Measurements from ENCODE around the gene KCTD3.

The KCTD3 gene

DNA sequence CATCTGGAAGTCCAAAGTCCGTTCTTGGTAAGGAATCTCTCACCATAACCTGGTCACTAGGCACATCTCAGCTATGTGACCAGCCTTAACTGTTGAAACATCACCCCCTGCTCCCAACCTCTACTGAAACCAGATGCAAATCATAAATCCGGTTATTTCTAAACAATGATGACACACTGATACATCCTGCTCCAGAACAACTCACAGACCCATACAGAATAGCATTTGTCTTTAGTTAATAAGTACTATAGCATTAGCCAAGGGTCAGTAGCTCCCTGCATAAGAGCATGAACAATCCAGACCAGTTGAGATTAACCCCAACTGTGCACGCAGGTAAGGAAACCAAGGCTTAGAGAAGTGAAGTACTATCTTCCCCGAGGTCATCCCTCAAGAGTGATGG lies 38.0 kb upstream of the KCTD3 start:
- Histone ChIP-seq H4K91ac (ENCODE audit: low read depth, low read length) (no peak overlapping the region), H3K4ac (ENCODE audit: low read depth, low read length) (no peak overlapping the region), H2AK5ac (ENCODE audit: low read length) (no peak overlapping the region), H3K18ac (ENCODE audit: low read length) (no peak overlapping the region), H3K27me3 (ENCODE audit: insufficient read depth, low read length) (no peaks in the 10 kb centered on the region), H3K4me1 (ENCODE audit: control insufficient read depth in 1 of 2, insufficient read depth in 2 of 2, low read length in 2 of 2) (no peaks in the 10 kb centered on the region), H3K9ac (ENCODE audit: low read length) (no peak overlapping the region), H4K12ac (ENCODE audit: low read depth, low read length) (no peak overlapping the region), H2AFZ (ENCODE audit: insufficient read depth, low read length, poor library complexity) (no peak overlapping the region), H3K79me2 (ENCODE audit: control insufficient read depth, insufficient read depth, low read length, poor library complexity) (no peaks in the 10 kb centered on the region), H4K8ac (ENCODE audit: low read depth, low read length) (no peak overlapping the region), H2BK120ac (ENCODE audit: insufficient read depth, low read length, poor library complexity) (no peak overlapping the region), H2BK12ac (ENCODE audit: low read length) (no peak overlapping the region), H3K79me1 (ENCODE audit: low read length) (no peaks in the 10 kb centered on the region), H3K36me3 (ENCODE audit: control insufficient read depth in 1 of 2, insufficient read depth in 2 of 2, low read length in 2 of 2) (no peaks in the 10 kb centered on the region), H3K23ac (ENCODE audit: low read length) (no peak overlapping the region), H3K27ac (ENCODE audit: low read depth, low read length) (no peak overlapping the region), H3K4me3 (ENCODE audit: low read depth, low read length) (no peak overlapping the region), H3K4me2 (ENCODE audit: low read length) (no peak overlapping the region), H2BK5ac (ENCODE audit: low read depth, low read length, poor library complexity) (no peak overlapping the region), H3K14ac (ENCODE audit: low read length) (no peak overlapping the region), H3K9me3 (ENCODE audit: insufficient read depth, low read depth, low read length) (peaks cover 2% of the 10 kb centered on the region)
- WGBS (ENCODE audit: extremely low coverage, insufficient coverage, insufficient read length) = no CpG with 5 or more reads among the region's 4 CpGs
- no peak for DNase-seq

DNA sequence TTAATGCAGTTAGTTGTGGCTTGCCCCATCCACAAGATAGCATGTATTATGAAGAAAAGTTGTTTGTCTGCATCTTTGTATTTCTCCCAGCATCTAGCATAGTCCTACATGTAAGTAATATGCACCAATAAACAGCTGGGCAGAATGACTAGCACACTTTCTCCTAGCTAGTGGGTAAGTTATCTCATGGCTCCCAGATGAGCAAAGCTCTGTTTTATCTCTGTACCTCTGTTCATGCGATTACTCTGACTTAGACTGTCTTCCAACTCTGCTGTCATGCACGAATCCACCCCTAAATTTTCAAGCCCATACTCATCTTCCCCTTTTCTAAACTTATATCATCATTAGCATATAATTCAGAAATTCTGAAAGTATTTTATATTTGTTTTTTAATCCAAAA lies 37.5 kb upstream of the KCTD3 start:
- no peak overlapping the region for H4K12ac ChIP-seq (ENCODE audit: low read depth, low read length)
- H3K9me3 ChIP-seq (ENCODE audit: insufficient read depth, low read depth, low read length) = peaks cover 2% of the 10 kb centered on the region
- no peak overlapping the region for H3K23ac ChIP-seq (ENCODE audit: low read length)
- no peaks in the 10 kb centered on the region for H3K27me3 ChIP-seq (ENCODE audit: insufficient read depth, low read length)
- no peak overlapping the region for H2BK12ac ChIP-seq (ENCODE audit: low read length)
- H4K8ac ChIP-seq (ENCODE audit: low read depth, low read length) = no peak overlapping the region
- H3K27ac ChIP-seq (ENCODE audit: low read depth, low read length) = no peak overlapping the region
- no peak overlapping the region for H2AFZ ChIP-seq (ENCODE audit: insufficient read depth, low read length, poor library complexity)
- DNase-seq = no peak
- no peak overlapping the region for H3K4ac ChIP-seq (ENCODE audit: low read depth, low read length)
- no peak overlapping the region for H3K9ac ChIP-seq (ENCODE audit: low read length)
- H2AK5ac ChIP-seq (ENCODE audit: low read length) = no peak overlapping the region
- no peak overlapping the region for H2BK5ac ChIP-seq (ENCODE audit: low read depth, low read length, poor library complexity)
- H3K18ac ChIP-seq (ENCODE audit: low read length) = no peak overlapping the region
- H3K4me2 ChIP-seq (ENCODE audit: low read length) = no peak overlapping the region
- no peak overlapping the region for H4K91ac ChIP-seq (ENCODE audit: low read depth, low read length)
- 100% methylated on average over 1 of the region's 2 CpGs for WGBS (ENCODE audit: extremely low coverage, insufficient coverage, insufficient read length)
- H3K79me2 ChIP-seq (ENCODE audit: control insufficient read depth, insufficient read depth, low read length, poor library complexity) = no peaks in the 10 kb centered on the region
- no peaks in the 10 kb centered on the region for H3K36me3 ChIP-seq (ENCODE audit: control insufficient read depth in 1 of 2, insufficient read depth in 2 of 2, low read length in 2 of 2)
- no peak overlapping the region for H3K14ac ChIP-seq (ENCODE audit: low read length)
- H3K4me3 ChIP-seq (ENCODE audit: low read depth, low read length) = no peak overlapping the region
- H2BK120ac ChIP-seq (ENCODE audit: insufficient read depth, low read length, poor library complexity) = no peak overlapping the region
- H3K4me1 ChIP-seq (ENCODE audit: control insufficient read depth in 1 of 2, insufficient read depth in 2 of 2, low read length in 2 of 2) = no peaks in the 10 kb centered on the region
- H3K79me1 ChIP-seq (ENCODE audit: low read length) = no peaks in the 10 kb centered on the region

DNA sequence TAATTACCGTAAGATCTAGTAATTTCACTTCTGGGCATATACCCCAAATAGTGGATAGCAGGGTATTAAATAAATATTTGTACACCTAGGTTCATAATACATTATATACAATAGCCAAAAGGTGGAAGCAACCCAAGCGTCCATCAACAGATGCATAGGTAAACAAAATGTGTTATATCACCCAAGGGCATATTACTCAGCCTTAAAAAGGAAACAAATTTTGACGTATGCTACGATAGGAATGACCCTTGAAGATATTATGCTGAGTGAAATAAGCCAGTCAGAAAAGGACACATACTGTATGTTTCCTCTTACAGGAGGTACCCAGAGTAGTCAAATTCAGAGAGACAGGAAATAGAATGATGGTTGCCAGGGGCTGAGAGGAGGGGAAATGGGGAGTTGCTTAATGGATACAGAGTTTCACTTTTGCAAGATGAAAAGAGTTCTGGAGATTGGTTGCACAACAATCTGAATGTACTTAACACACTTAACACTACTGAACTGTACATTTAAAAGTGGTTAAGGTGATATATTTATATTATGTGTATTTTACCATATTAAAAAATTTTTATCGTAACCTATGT lies 36.6 kb upstream of the KCTD3 start:
- no peak overlapping the region for H3K4me3 ChIP-seq (ENCODE audit: low read depth, low read length)
- peak; percentile 4 to 67 for DNase-seq
- H3K36me3 ChIP-seq (ENCODE audit: control insufficient read depth in 1 of 2, insufficient read depth in 2 of 2, low read length in 2 of 2) = no peaks in the 10 kb centered on the region
- WGBS (ENCODE audit: extremely low coverage, insufficient coverage, insufficient read length) = no CpG with 5 or more reads among the region's 5 CpGs
- no peak overlapping the region for H4K12ac ChIP-seq (ENCODE audit: low read depth, low read length)
- no peak overlapping the region for H3K4ac ChIP-seq (ENCODE audit: low read depth, low read length)
- no peaks in the 10 kb centered on the region for H3K79me2 ChIP-seq (ENCODE audit: control insufficient read depth, insufficient read depth, low read length, poor library complexity)
- no peak overlapping the region for H3K4me2 ChIP-seq (ENCODE audit: low read length)
- H2AK5ac ChIP-seq (ENCODE audit: low read length) = no peak overlapping the region
- peaks cover 2% of the 10 kb centered on the region for H3K9me3 ChIP-seq (ENCODE audit: insufficient read depth, low read depth, low read length)
- H3K79me1 ChIP-seq (ENCODE audit: low read length) = no peaks in the 10 kb centered on the region
- H3K4me1 ChIP-seq (ENCODE audit: control insufficient read depth in 1 of 2, insufficient read depth in 2 of 2, low read length in 2 of 2) = no peaks in the 10 kb centered on the region
- H3K23ac ChIP-seq (ENCODE audit: low read length) = no peak overlapping the region
- H3K27me3 ChIP-seq (ENCODE audit: insufficient read depth, low read length) = no peaks in the 10 kb centered on the region
- H3K27ac ChIP-seq (ENCODE audit: low read depth, low read length) = no peak overlapping the region
- H4K8ac ChIP-seq (ENCODE audit: low read depth, low read length) = no peak overlapping the region
- H3K14ac ChIP-seq (ENCODE audit: low read length) = no peak overlapping the region
- H4K91ac ChIP-seq (ENCODE audit: low read depth, low read length) = no peak overlapping the region
- no peak overlapping the region for H2BK5ac ChIP-seq (ENCODE audit: low read depth, low read length, poor library complexity)
- no peak overlapping the region for H2BK12ac ChIP-seq (ENCODE audit: low read length)
- no peak overlapping the region for H2AFZ ChIP-seq (ENCODE audit: insufficient read depth, low read length, poor library complexity)
- no peak overlapping the region for H3K18ac ChIP-seq (ENCODE audit: low read length)
- no peak overlapping the region for H2BK120ac ChIP-seq (ENCODE audit: insufficient read depth, low read length, poor library complexity)
- no peak overlapping the region for H3K9ac ChIP-seq (ENCODE audit: low read length)

DNA sequence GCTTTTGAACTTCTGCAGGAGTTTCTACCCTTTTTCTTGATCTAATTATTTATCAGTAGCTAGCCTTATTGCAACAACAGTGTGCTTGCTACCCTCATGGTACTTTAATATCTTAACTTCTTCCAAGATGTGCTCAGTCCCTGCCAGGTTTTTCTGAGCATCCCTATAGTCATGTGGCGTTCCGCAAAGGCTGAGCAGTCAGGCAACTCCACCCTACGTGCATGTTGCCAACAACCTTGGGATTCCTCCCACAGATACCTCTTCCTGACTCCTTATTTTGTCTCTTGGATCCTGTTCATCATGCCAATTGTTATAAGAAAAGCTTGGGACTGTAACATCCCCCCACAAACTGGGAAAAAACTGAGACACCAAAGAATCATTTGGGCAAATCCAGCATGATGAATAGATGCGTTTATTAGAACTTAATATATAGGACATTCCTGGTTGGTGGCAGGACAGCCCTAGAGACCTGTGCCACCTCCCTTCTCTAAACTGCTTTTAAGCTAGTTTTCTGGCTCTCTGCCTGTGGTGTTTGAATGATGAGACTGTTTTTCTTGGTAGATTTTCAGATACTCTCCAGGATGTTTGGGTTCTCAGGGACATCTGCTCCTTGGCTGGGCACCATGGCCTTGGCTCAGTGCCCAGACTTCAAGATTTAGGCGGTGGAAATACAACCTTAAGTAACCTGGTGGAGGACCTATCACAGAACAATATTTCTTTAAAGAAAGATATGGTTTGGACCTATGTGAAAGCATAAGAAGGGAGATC lies 27.1 kb upstream of the KCTD3 start:
- no peak overlapping the region for H4K8ac ChIP-seq (ENCODE audit: low read depth, low read length)
- no peak overlapping the region for H3K9ac ChIP-seq (ENCODE audit: low read length)
- no peak overlapping the region for H4K12ac ChIP-seq (ENCODE audit: low read depth, low read length)
- H3K79me2 ChIP-seq (ENCODE audit: control insufficient read depth, insufficient read depth, low read length, poor library complexity) = no peaks in the 10 kb centered on the region
- H2AK5ac ChIP-seq (ENCODE audit: low read length) = no peak overlapping the region
- no peak for DNase-seq
- H3K4ac ChIP-seq (ENCODE audit: low read depth, low read length) = no peak overlapping the region
- no peak overlapping the region for H3K18ac ChIP-seq (ENCODE audit: low read length)
- WGBS (ENCODE audit: extremely low coverage, insufficient coverage, insufficient read length) = no CpG with 5 or more reads among the region's 5 CpGs
- no peaks in the 10 kb centered on the region for H3K4me1 ChIP-seq (ENCODE audit: control insufficient read depth in 1 of 2, insufficient read depth in 2 of 2, low read length in 2 of 2)
- H4K91ac ChIP-seq (ENCODE audit: low read depth, low read length) = no peak overlapping the region
- H2AFZ ChIP-seq (ENCODE audit: insufficient read depth, low read length, poor library complexity) = no peak overlapping the region
- H3K4me3 ChIP-seq (ENCODE audit: low read depth, low read length) = no peak overlapping the region
- no peak overlapping the region for H2BK12ac ChIP-seq (ENCODE audit: low read length)
- no peaks in the 10 kb centered on the region for H3K9me3 ChIP-seq (ENCODE audit: insufficient read depth, low read depth, low read length)
- no peak overlapping the region for H3K23ac ChIP-seq (ENCODE audit: low read length)
- H3K27ac ChIP-seq (ENCODE audit: low read depth, low read length) = no peak overlapping the region
- no peaks in the 10 kb centered on the region for H3K36me3 ChIP-seq (ENCODE audit: control insufficient read depth in 1 of 2, insufficient read depth in 2 of 2, low read length in 2 of 2)
- no peaks in the 10 kb centered on the region for H3K27me3 ChIP-seq (ENCODE audit: insufficient read depth, low read length)
- no peak overlapping the region for H2BK120ac ChIP-seq (ENCODE audit: insufficient read depth, low read length, poor library complexity)
- H3K79me1 ChIP-seq (ENCODE audit: low read length) = no peaks in the 10 kb centered on the region
- no peak overlapping the region for H3K14ac ChIP-seq (ENCODE audit: low read length)
- no peak overlapping the region for H2BK5ac ChIP-seq (ENCODE audit: low read depth, low read length, poor library complexity)
- H3K4me2 ChIP-seq (ENCODE audit: low read length) = no peak overlapping the region
